MM.1S (cell line): ENCODE results near the gene TMEM131.

ENCODE experiments used
- EZH2 ChIP-seq: fragments of 300-600 bp; sonication (generic); optimal IDR thresholded peaks from 2 replicates; pipeline ENCODE3; 2017; ENCODE audit warnings: low read depth, mild to moderate bottlenecking, antibody characterized with exemption, low read length, mixed read lengths
- EZH2phosphoT487 ChIP-seq: fragments of 300-600 bp; sonication (generic); IDR thresholded peaks from 2 replicates; pipeline ENCODE4 v1.6.1; 2018; ENCODE audit warnings: antibody characterized with exemption, low read length
- TF ChIP-seq, protein P1 (sequence below): fragments of 300-600 bp; sonication (generic); IDR thresholded peaks from 2 replicates; pipeline ENCODE4 v1.5.1; 2016; ENCODE audit warnings: antibody characterized with exemption, low read length, mixed read lengths

DNA sequence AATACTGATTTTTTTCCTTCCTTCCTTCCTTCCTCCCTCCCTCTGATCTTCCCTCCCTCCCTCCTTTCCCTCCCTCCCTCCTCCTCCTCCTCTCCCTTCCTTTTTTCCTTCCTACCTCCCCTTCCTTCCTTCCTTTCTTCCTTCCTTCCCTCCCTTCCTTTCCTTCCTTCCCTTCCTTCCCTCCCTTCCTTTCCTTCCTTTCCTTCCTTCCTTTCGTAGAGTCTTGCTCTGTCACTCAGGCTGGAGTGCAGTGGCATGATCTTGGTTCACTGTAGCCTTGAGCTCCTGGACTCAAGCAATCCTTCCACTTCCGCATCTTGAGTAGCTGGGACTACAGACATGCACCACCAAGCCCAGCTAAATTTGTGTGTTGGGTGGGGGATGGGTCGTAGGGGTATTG is 8.9 kb upstream of the TMEM131 start:
- TF ChIP-seq, protein P1, sequence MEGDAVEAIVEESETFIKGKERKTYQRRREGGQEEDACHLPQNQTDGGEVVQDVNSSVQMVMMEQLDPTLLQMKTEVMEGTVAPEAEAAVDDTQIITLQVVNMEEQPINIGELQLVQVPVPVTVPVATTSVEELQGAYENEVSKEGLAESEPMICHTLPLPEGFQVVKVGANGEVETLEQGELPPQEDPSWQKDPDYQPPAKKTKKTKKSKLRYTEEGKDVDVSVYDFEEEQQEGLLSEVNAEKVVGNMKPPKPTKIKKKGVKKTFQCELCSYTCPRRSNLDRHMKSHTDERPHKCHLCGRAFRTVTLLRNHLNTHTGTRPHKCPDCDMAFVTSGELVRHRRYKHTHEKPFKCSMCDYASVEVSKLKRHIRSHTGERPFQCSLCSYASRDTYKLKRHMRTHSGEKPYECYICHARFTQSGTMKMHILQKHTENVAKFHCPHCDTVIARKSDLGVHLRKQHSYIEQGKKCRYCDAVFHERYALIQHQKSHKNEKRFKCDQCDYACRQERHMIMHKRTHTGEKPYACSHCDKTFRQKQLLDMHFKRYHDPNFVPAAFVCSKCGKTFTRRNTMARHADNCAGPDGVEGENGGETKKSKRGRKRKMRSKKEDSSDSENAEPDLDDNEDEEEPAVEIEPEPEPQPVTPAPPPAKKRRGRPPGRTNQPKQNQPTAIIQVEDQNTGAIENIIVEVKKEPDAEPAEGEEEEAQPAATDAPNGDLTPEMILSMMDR = no peak
- TF ChIP-seq EZH2 = no peak
- no peak for TF ChIP-seq EZH2phosphoT487
